8988T (cell line): ENCODE results near the gene SVIL.
"Not testable (repeated sequence)": the region's sequence is repeated elsewhere in the genome, so short reads cannot be mapped to it uniquely, and the experiment has no call there.

Source experiments
- DNase-seq: peaks from one replicate; pipeline ENCODE4 v3.0.0; 2011

Gene SVIL

DNA sequence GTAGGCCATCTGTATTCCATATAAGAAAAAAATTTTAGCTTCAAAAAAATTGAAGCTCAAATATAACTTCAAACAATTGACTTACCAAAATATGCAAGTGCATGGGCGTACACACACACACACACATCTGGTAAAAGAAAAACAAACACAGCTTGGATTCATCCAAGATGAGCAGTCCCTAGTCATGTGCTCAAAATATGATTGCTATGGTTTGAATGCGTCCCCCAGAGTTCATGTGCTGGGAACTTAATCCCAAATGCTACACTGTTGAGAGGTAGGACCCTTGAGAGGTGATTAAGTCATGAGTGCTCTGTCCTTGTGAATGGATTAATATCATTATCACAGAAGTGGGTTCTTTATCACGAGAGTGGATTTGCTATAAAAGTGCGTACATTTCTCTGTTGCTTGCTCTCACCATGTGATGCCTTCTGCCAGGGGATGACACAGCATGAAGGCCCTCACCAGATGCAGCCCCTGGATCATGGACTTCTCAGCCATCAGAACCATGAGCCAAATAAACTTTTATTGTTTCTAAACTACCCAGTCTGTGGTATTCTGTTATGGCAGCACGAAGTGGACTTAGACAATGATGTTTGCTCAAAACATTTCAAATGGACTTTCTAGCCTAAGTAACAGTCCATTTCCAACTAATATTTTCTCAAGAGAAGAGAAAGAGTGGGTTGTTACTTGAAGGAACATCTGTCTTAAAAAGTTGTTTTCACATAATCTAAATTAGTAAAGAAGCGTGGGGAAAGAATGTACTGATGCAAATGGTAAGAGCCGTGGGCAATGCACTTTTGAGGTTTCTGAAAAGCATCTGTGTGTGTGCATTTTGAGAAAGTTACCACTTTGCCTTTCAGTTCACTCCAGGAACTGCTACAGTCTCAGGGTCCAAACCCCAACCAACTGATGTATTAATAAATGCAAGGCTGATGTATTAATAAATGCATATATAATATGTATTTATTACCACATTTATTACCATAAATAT is 15.1 kb upstream of the SVIL start:
- DNase-seq, result no peak

DNA sequence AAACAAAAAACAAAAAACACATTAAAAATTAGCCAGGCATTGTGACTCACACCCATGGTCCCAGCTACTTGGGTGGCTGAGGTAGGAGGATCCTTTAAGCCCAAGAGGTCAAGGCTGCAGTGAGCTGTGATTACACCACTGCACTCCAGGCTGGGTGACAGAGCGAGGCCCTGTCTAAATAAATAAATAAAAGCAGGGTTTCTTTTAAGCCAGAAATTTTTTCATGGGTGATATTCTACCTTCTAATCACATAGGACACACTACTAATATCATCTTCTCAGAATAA is 14.2 kb upstream of the SVIL start:
- DNase-seq, result no peak

DNA sequence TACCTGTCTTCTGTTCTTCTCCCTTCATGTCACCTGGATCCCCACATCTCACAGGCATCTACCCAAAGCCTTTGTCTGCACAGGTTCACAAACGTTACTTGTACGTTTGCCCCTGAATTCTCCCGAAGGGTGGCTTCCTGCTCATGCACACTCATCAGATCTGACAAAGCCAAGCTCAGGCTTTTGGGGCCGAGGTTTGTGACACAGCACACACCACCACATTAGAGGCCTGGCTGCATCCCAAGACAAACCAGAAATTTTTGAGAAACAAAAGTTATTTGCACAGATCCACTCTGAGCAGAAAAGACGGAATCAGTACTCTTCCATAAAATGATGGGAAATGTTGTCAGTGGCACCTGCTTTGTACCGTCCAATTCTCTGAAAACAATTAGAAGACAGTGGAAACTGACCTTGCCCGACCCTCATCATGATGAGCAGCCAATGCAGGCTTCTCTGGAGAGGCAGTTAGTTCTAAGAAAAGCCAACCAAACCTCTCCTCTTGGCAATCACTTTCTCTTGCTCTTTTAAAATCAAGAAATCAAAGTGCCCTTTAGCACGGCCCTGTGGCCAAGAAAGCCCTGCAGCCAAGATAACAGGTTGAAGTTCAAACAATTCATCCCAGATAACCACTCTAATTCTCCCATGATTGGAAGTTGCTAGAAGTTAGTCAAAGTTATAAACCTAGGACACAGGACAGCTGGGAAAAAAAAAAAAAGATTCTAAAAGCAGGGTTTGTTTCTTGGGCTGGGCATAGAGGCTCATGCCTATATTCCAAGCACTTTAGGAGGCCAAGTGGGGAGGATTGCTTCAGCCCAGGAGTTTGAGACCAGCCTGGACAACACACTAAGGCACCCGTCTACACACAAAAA is 13.6 kb upstream of the SVIL start:
- DNase-seq, result no peak

DNA sequence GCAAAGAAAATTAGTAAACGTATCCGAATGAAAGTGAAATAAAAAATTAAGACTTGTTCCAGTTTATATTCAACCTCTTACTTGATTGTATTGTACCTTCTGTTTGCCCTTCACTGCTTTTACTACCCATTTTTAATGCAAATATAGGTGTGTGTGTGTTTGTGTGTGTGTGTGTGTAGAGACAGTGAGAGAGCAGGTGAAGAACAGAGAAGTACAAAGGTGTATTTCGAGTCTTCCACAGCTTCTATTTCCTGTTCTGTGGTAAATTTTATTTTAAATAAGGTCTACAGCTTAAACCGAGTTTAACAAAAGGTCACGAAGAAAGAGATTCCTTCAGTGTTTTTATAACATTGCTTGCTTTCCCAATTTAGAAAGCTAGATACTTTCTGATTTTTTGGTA is 12.7 kb upstream of the SVIL start:
- no peak for DNase-seq

DNA sequence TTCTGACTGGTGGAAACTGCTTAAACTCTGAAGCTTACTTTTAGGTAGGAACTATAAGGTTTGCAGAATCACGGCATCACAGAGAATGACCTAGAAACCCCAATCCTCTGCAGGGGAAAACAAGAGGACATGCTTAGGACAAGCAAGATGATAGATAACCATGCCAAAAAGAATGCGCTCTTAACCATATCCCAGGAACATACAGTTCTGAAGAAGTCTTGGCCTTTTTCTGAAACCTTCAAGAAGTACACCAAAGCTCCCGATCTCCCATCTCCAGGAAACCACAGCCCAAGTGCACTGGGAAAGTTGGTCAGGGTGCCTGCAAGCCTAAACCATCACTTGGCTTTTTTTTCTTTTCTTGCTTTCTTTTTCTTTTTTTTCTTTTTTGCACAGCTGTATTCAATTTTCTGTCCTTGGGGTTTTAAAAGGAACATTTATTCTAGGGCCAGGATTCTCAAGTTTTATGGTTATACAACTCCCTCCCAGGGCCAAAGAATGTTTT is 12.2 kb upstream of the SVIL start:
- DNase-seq, result no peak

DNA sequence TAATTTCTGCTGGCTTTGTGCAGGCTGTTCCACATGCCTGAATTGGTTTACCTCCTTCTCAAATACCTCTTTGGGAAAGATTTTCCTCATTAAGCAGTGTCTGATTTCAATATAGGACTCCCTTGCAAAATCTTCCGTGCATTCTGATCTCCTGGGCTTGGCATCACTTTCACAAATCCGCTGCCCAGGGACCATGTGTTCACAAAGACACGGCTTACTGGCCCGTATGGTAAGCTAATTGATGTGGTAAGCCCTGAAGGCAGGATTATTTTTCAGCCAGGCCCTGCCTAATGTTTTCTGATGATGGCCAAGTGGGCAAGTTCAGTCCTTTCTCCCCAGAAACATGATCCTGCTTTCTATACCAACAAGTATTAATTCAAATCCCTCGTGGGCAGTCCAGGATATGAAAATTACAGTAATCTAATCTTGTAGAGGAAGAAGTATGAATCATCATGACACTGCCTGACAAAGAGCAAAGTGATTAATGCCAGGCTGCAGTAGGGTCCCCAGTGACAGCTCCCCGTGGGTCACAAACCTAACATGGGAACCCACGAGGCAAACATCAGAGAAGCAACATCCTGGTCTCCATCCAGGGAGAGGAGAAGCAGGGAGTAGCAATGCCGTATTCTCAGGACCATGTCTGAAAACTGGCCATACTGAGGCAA is 11.6 kb upstream of the SVIL start:
- DNase-seq, result no peak

DNA sequence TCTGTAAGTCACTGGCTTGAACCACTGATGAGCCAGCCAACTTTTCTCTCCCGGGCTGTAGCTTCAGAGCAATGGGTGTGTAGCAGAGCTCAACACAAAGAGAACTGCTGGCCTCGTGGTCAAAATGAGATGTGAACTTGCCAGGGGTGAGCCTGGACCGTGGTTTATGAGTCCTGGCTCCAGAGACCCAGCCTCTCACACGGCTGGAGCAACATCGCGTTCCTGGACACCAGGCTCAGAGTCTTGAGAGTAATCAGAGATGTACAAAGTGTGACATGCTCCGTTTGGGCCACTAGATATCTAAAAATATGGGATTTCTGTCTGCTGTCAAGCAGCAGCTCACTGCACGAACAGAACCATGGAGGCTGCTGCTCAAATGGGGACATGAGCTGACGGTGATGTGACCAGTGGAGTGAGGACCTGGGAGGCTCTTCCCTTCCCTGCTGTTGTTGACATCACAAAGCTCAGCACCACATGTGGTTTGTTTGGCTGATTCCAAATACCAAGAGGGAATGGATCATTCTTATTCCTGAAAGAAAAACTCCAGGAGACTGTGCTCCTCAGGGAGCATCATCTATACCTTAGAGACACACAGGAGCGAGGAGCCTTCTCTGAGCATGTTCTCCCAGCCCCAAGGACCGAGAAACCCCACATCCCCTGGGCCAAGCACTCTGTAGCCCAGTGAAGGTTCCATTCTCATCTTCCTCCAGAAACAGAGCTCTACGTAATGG is 9.2 kb upstream of the SVIL start:
- no peak for DNase-seq

DNA sequence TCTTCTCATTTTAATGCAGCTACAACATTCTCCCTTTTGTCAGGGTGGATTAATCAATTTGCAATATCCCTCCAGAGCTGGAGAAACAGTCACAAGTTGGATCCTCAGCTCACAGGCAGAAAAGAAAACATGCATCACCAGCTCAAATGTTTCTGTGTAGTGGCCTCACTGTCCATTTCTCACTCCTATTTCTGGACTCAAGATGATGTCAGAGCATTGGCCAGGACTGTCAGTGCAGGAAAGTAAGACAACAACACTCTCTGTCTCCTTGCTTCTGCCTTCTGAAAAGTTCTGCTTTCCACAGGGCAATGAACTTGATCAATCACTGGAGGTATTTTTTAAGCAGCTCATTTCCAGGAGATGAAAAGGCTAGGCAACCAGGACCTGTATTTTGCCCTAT is 8.2 kb upstream of the SVIL start:
- DNase-seq, result no peak

DNA sequence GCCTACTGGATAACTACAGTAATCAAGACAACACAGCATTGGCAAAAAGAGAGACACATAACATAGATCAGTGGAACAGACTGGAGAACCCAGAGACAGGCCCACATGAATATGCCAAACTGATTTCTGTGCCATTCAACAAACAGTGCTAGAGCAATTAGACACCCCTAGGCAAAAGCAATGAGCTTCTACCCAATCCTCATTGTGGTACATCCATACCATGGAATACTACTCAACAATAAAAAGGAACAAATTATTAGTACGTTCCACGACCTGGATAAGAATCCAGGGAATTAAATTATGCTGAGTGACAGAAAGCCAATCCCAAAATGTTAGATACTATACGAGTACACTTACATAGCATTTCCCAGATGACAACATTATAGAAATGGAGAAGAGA is 2.8 kb upstream of the SVIL start:
- no peak for DNase-seq

DNA sequence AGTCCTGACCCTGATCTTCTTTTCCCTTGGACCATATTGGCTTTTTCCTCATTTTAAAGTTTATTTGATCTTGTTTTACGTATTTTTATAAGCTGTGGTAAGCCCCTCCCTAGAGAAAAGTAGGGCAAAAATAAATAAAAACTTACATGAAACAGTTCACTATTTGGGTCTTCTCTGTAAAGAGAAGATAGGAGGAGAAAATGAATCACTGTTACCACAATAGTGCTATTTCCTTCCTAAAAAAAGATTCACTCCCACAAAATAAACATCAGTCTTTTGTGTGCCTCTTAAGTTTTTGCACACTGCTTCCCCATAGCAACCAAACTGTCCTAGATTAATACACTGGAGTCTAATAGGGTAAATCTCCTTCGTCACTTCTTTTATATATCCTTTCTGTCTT is 1.4 kb upstream of the SVIL start:
- DNase-seq, result no peak

DNA sequence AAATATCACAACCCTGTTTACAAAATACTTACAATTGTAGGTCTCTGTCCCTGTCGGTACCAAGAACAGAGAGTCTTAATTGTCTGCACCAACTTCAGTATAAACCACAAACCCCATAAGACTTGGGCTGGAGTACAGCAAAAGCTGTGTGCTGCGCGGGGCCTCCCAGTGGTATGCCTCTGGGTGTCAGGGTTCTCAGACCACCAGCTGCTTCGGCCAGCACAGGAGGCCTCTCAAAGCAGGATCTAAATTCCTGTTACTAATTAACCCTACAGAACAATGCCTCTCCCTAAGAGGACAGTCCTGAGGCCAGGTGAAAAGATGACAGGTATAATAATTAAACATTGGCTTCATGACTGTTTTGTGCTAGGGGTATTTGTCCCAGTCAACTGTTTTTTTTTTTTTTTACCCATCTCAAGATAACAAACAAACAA is 957 bp upstream of the SVIL start:
- DNase-seq, result no peak

DNA sequence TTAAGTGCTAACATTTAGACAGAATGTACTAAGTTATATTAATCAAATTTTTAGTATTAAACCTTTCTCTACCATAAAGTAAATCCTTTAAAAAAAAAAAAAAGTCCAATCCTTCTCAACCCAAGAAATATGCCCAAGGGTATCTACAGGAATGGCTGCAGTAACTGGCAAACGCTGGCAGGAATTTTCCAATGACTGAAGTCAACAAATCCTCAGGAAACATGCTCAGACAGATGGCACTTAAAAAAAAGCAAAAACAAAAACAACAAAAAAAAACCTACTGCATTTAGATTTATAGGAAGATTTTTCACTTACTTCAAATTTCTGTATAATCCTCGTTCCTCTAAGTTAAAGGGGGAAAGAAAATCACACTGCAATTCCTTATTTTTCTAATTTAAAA is 666 bp downstream of the SVIL start:
- DNase-seq, result no peak

DNA sequence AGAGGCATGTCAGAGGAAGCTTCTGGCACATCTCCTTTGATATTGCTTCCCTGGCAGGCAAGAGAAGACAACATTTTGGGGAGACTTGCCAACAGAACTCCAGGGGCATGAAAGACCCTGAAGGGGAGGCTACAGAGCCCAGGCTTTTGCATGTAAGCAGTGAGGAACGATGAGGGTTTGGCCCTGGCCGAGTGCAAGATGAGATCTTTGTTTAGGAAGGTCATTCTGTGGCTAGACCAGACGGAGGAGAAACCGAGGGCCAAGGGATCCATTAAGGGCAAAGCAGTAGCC is 3.8 kb downstream of the SVIL start:
- no peak for DNase-seq

DNA sequence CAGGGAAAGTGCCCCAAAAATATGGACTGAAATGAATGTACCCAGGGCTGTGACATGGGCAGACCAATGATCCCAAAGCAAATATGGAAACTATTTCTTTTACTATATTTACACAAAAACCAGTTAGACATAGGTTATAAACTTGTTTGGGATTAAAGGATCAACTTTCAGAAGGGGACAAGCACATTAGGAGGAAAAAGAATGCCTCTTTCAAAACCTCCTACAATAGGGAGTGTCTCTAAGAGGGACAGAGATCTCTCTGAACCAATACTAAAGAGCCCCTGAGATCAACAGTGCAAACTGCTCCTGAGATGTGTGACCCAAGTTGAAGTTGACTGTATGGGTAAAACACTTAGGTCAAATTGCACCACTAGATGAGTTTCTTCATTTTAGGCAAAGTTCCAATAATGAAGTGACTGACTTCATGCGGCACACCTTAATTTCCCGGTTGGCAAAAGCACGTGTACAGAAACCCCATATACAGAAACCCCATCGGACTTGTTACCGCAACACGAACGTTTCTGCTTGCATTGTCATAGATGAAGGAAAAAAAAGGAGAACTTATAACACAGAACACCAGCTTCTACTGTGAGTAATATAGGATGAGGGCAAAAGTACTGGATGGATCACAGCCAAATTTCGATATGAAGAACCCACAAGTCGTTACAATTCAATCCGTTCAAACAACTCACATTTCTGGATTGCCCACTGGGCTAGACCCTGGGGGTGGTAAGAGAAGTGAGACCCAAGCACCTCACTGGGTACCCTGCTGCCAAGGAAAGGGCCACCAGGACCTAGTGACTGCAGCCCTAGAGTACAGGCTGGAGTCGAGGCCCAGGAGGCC is 4.3 kb downstream of the SVIL start:
- DNase-seq, result no peak

DNA sequence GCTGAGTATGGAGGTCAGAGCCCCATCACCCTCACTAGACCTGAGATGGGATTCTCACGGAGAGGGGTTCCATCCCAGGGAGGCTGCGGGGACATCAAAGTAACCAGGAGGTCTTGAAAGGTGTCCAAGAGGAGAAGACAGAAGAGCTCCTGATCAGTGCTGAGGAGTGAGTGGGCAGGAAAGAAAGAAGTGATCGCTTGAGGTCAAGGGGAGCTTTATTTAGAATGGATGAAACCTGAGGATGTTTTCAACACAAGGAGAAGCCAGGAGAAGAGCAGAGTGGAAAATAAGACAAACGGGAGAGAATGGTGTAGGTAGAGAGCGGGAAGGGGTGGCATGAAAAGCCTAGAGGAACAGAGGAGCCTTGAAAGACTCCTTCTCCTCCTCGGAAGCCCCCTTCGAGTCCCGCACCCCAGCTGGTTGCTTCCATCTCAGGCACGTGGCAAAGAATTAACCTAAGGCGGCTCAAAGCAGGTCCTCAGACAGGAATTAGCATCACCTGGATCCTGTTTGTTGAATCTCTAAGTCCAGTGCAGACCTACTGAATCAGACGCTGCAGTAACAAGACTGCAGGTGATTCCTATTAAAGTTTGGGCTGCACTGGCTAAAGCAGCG is 5.8 kb downstream of the SVIL start:
- no peak for DNase-seq

DNA sequence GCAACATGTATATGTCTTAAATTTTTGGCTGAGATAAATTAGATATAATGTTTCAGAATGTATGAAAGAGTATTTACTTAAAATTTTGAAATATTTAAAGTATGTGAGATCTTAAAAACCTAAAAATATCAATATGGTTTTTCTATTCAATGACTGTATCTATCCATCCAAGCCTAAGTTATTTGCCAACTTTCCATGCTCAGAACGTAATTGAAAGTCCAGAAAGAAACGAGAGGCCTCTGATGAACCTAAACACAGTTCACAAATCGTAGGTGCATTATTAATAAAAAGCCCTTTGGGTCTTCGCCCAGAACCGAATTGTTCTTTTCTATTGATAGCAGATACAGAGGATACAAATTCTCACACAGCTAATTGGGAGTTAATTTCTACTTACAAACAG is 6.5 kb downstream of the SVIL start:
- DNase-seq, result no peak

DNA sequence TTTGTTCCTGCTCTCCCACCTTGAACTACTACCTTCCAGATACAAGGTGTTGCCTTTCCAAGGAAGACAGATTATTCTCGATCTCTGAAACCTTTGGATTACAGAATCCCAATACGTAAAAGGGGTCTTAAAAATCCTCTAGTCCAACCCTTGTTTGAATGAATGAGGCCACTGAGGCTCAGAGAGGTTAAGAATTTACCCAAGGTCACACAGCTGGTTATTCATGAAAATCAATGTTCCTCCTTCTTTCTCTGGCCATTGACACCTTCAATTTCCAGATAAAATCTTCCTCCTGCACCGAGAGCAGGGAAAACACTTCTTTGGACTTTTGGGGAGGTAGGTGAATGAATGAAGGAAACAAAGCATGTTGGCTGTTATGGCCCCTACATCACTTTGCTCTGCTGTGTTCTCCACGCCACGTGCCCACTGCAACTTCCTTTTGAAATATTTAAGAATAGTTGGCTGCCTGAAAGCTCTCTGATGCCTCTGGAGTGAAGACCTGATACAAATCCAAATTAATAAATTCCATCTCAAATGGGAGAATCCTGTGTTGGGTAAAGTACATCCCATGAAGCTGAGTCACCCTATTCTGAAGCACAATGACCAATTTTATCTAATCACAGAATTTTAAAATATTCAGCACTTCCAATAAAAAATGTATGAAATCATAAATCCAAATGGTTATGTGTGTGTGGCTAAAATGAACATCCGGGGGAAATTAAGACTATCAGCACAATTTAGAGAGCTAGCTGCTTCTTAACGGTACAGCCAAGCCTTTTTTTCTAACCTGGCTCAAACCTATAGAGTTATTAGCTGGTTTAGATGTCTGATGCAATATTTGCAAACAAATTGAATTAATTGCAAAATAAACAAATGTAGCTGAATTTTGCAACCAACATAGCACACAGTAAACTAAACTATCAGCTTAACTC is 7.3 kb downstream of the SVIL start:
- no peak for DNase-seq

DNA sequence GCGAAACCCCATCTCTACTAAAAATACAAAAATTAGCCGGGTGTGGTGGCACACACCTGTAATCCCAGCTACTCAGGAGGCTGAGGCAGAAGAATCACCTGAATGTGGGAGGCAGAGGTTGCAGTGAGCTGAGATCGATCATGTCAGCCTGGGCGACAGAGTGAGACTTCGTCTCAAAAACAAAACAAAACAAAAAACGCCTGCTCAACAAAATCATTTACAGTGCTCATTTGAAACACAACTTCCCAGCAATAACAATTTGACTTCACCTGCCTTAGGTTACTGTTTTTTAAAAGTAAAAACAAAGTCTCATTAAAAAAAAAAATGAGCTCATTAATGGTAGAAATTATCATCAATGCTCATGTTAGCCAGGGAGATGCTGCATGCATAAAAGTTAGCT is 10.4 kb downstream of the SVIL start:
- DNase-seq, result not testable (repeated sequence)

DNA sequence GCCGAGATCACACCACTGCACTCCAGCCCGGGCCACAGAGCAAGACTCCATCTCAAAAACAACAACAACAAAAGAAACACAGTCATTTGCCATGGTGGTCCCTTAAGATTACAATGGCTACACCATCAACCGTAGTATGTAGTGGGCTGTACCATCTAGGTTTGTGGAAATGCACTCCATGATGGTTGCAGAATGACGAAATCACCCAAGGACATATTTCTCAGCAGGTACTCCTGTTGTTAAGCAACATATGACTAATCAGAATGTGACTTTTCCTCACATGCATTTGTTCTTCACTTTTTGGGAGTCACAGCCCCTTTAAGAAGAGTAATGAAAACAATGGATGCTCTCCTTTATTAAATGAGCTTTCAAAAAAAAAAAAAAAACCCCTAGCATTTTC is 11.0 kb downstream of the SVIL start:
- no peak for DNase-seq

DNA sequence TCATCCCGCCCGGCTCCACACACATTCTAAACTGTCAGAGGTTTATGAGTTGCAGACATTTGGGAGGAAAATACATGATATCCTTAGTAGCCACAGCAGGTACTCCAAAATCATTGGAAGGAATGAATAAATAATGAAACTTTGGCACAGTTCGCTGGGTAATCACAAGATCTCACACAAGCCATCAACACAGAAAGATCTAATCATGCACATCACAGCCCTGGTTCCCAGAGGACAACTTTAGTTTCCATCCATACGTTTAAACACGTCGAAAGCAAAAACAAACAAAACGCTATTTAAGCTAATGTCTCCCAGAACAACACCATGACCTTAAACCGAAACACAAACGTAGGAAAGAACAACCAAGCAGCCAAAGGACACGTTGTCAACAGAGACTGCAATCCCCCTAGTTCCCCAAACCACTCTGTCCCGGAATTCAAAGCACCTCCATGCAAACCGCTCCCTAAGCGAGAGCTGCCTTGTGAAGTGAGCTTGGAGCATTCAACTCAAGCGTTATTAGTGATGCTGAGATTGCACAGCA is 12.3 kb downstream of the SVIL start:
- no peak for DNase-seq
